H1 (cell line): ENCODE data around the gene DPYD.

Experiments used
- ASH2L ChIP-seq: fragments of 200-600, 300-600 bp; sonication (generic); IDR thresholded peaks from one replicate; pipeline ENCODE4 v1.7.1; 2017; ENCODE audit warnings: low read length
- CHD1 ChIP-seq: IDR thresholded peaks from 2 replicates; pipeline ENCODE4 v1.6.1; 2012; ENCODE audit warnings: low read depth, low read length, improper control_type of control experiment
- CTCF ChIP-seq, 3 experiments: IDR thresholded peaks; 1 replicate in 2 of 3; 2 replicates in 1 of 3; pipeline versions ENCODE4 v1.5.1 to v1.6.1; 2011; ENCODE audit warnings: low read length in 3 of 3, mild to moderate bottlenecking in 3 of 3, inconsistent platforms in 2 of 3, low read depth in 1 of 3, moderate library complexity in 1 of 3; ENCODE audit not compliant: insufficient read depth in 1 of 3; ENCODE audit errors: control extremely low read depth in 1 of 3
- EP300 ChIP-seq, 2 experiments: IDR thresholded peaks; 1 replicate in 1 of 2; 2 replicates in 1 of 2; pipeline ENCODE4 v1.6.1; 2011 to 2012; ENCODE audit warnings: low read depth in 2 of 2, low read length in 2 of 2, mild to moderate bottlenecking in 2 of 2, borderline replicate concordance in 1 of 2, inconsistent platforms in 1 of 2, moderate library complexity in 1 of 2
- JUND ChIP-seq: IDR thresholded peaks from 2 replicates; pipeline ENCODE4 v1.6.1; 2011; ENCODE audit warnings: mild to moderate bottlenecking, improper control_type of control experiment, low read length
- KDM5A ChIP-seq: fragments of 200-600 bp; IDR thresholded peaks from 2 replicates; pipeline ENCODE4 v1.7.1; 2012; ENCODE audit warnings: mild to moderate bottlenecking, low read length, inconsistent platforms, mixed read lengths
- MAFK ChIP-seq: IDR thresholded peaks from 2 replicates; pipeline ENCODE4 v1.6.1; 2012; ENCODE audit warnings: low read depth, mild to moderate bottlenecking, improper control_type of control experiment, low read length
- POLR2A ChIP-seq, 2 experiments: IDR thresholded peaks; 1 replicate in 1 of 2; 2 replicates in 1 of 2; pipeline ENCODE4 v1.6.1; 2011; ENCODE audit warnings: low read depth in 2 of 2, low read length in 2 of 2, mild to moderate bottlenecking in 2 of 2; ENCODE audit errors: control extremely low read depth in 1 of 2
- POLR2AphosphoS5 ChIP-seq: IDR thresholded peaks from 2 replicates; pipeline ENCODE4 v1.6.1; 2011; ENCODE audit warnings: low read depth, low read length
- RNF2 ChIP-seq: fragments of 200-900, 300-1000 bp; sonication (generic); IDR thresholded peaks from 2 replicates; pipeline ENCODE4 v1.7.1; 2016; ENCODE audit warnings: borderline replicate concordance, low read depth, mild to moderate bottlenecking, antibody characterized with exemption, low read length; ENCODE audit not compliant: poor library complexity, severe bottlenecking; ENCODE audit errors: missing control alignments
- SIX5 ChIP-seq: IDR thresholded peaks from 2 replicates; pipeline ENCODE4 v1.6.1; 2011; ENCODE audit warnings: mild to moderate bottlenecking, low read depth, low read length
- TAF1 ChIP-seq: IDR thresholded peaks from 2 replicates; pipeline ENCODE4 v1.6.1; 2011; ENCODE audit warnings: mild to moderate bottlenecking, low read depth, low read length
- YY1 ChIP-seq: IDR thresholded peaks from 2 replicates; pipeline ENCODE4 v1.6.1; 2011; ENCODE audit warnings: low read depth, mild to moderate bottlenecking, low read length

GRCh38 chr1:97252076-97252475, 668.8 kb downstream of the DPYD start:
- TF ChIP-seq EP300 (IDR thresholded peaks at IDR 0.05; ENCODE audit: borderline replicate concordance in 1 of 2, low read depth in 2 of 2, low read length in 2 of 2) (no peak), CHD1 (no peak), CTCF (IDR thresholded peaks at IDR 0.05; ENCODE audit: control extremely low read depth in 1 of 3, insufficient read depth in 1 of 3, low read depth in 1 of 3, low read length in 3 of 3) (no peak), POLR2A (IDR thresholded peaks at IDR 0.05; ENCODE audit: control extremely low read depth in 1 of 2, low read depth in 2 of 2, low read length in 2 of 2) (no peak), KDM5A (no peak), JUND (no peak), SIX5 (no peak), ASH2L (no peak), POLR2AphosphoS5 (no peak), RNF2 (no peak), YY1 (no peak), TAF1 (no peak), MAFK (no peak)
